ENCODE data around the gene TNS2. TPM values are rescaled to one million over a fixed set of nuclear protein-coding genes. Genes with fewer than 3 reads are reported as not detected.

Gene TNS2
- polyA plus RNA-seq, 1 experiment: 73.9 TPM

- ChIA-PET CTCF (interaction anchor here (0.6 to 9.6 kb wide), 3 partner anchors 11 to 817 kb away, joined by 3 to 59 read pairs (median 33); partner anchors contain the start of gene IGFBP6), POLR2A (no interaction called here)
- H3K4me3 ChIP-seq (ENCODE audit: low read depth, low read length): no peak overlapping the region
- no peaks in the 10 kb centered on the region for H3K36me3 ChIP-seq (ENCODE audit: control insufficient read depth, insufficient read depth, low read length)
- DNase-seq (ENCODE audit: low read depth): no peak
- TF ChIP-seq CTCF (IDR thresholded peaks at IDR 0.05; ENCODE audit: insufficient read depth, low read depth, low read length): no peak
- no peaks in the 10 kb centered on the region for H3K27me3 ChIP-seq (ENCODE audit: control insufficient read depth, insufficient read depth, low read length)
Observed at GRCh38 chr12:53082637-53083175, 32.8 kb downstream of the TNS2 start.

- CTCF ChIA-PET: interaction anchor here (1.0 to 4.4 kb wide), 4 partner anchors 13 to 39 kb away, joined by 3 to 24 read pairs (median 8); no protein-coding TSS in a partner anchor
- POLR2A ChIA-PET: no interaction called here
Observed at GRCh38 chr12:53086361-53086760, 36.5 kb downstream of the TNS2 start.

DNA sequence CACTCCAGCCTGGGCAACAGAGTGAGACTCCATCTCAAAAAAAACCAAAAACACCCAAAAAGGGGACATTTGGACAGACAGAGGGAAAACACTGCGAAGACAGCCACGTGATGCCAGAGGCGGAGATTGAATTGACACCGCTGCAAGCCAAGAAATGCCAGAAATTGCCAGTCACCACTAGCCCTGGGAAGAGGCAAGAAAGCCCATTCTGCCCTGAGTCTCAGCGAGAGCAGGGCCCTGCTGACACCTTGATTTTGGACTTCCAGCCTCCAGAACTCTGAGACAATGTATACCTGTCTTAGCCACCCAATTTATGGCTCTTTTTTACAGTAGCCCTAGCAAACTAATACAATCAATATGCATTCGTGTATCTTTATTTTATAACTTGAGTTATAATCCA, 40.2 kb downstream of the TNS2 start:
- Histone ChIP-seq H3K36me3 (ENCODE audit: control insufficient read depth, insufficient read depth, low read length) (no peaks in the 10 kb centered on the region), H3K27me3 (ENCODE audit: control insufficient read depth, insufficient read depth, low read length) (no peaks in the 10 kb centered on the region), H3K4me3 (ENCODE audit: low read depth, low read length) (no peak overlapping the region)
- CTCF ChIA-PET: interaction anchor here (2.0 to 15.7 kb wide), 3 partner anchors 10 to 39 kb away, joined by 5 to 416 read pairs (median 33); partner anchors contain the start of gene SPRYD3
- TF ChIP-seq CTCF (IDR thresholded peaks at IDR 0.05; ENCODE audit: insufficient read depth, low read depth, low read length): no peak
- no peak for DNase-seq (ENCODE audit: low read depth)
- POLR2A ChIA-PET: no interaction called here

More at GRCh38 chr12:53086361-53086760, 36.5 kb downstream of the TNS2 start:
- Histone ChIP-seq H3K27me3 (ENCODE audit: control insufficient read depth, insufficient read depth, low read length) (no peaks in the 10 kb centered on the region), H3K4me3 (ENCODE audit: low read depth, low read length) (no peak overlapping the region), H3K36me3 (ENCODE audit: control insufficient read depth, insufficient read depth, low read length) (no peaks in the 10 kb centered on the region)
- no peak for TF ChIP-seq CTCF (IDR thresholded peaks at IDR 0.05; ENCODE audit: insufficient read depth, low read depth, low read length)
- DNase-seq (ENCODE audit: low read depth): no peak

DNA sequence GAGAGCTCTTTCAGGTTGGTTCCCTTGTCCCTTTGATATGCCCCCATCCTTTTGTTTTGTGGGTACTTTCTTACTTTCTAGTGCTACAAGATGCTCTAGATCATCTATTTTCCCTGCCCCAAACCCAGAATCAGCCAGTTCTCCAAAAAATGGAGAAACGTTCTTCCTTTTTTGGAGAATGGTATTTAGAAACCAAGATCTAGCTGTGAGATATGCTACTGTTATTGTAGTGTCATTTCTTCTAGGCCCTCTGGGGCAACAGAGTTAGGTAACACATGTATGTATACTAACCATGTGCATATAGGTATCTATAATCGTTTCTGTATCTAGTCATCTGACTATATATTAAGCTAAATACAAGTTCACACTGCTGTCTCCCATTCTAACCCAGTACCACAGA, 40.7 kb downstream of the TNS2 start:
- ChIA-PET POLR2A (no interaction called here), CTCF (interaction anchor here (1.5 to 15.7 kb wide), 4 partner anchors 10 to 70 kb away, joined by 3 to 416 read pairs (median 19); partner anchors contain the start of gene SPRYD3)
- no peaks in the 10 kb centered on the region for H3K27me3 ChIP-seq (ENCODE audit: control insufficient read depth, insufficient read depth, low read length)
- TF ChIP-seq CTCF (IDR thresholded peaks at IDR 0.05; ENCODE audit: insufficient read depth, low read depth, low read length): no peak
- DNase-seq (ENCODE audit: low read depth): no peak
- H3K36me3 ChIP-seq (ENCODE audit: control insufficient read depth, insufficient read depth, low read length): no peaks in the 10 kb centered on the region
- no peak overlapping the region for H3K4me3 ChIP-seq (ENCODE audit: low read depth, low read length)

GRCh38 chr12:53091756-53092155, 41.9 kb downstream of the TNS2 start:
- ChIA-PET CTCF (interaction anchor here (1.5 to 15.7 kb wide), 3 partner anchors 11 to 69 kb away, joined by 3 to 416 read pairs (median 33); partner anchors contain the start of gene SPRYD3), POLR2A (no interaction called here)
- Histone ChIP-seq H3K4me3 (ENCODE audit: low read depth, low read length) (no peak overlapping the region), H3K36me3 (ENCODE audit: control insufficient read depth, insufficient read depth, low read length) (no peaks in the 10 kb centered on the region), H3K27me3 (ENCODE audit: control insufficient read depth, insufficient read depth, low read length) (no peaks in the 10 kb centered on the region)
- no peak for TF ChIP-seq CTCF (IDR thresholded peaks at IDR 0.05; ENCODE audit: insufficient read depth, low read depth, low read length)
- no peak for DNase-seq (ENCODE audit: low read depth)
